GM19035 (cell line): ENCODE results near the gene PDE11A.

Experiments
- ATAC-seq: cut with Tn5 transposase; IDR thresholded peaks from one replicate; pipeline ENCODE4 v1.9.1; 2021; ENCODE audit not compliant: unreplicated experiment

The PDE11A gene

DNA sequence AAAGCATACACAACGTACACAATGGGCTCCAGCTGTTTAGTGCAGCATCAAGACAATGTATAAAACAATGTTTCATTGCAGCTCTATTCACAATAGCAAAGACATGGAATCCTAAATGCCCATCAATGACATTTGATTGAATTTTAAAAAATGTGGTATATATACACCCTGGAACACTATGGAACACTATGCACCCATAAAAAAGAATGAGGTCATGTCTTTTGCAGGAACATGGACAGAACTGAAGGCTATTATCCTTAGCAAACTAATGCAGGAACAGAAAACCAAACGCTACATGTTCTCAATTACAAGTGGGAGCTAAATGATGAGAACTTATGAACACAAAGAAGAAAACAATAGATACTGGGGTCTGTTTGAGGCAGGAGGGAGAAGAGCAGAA, 364.5 kb downstream of the PDE11A start:
- no peak for ATAC-seq

DNA sequence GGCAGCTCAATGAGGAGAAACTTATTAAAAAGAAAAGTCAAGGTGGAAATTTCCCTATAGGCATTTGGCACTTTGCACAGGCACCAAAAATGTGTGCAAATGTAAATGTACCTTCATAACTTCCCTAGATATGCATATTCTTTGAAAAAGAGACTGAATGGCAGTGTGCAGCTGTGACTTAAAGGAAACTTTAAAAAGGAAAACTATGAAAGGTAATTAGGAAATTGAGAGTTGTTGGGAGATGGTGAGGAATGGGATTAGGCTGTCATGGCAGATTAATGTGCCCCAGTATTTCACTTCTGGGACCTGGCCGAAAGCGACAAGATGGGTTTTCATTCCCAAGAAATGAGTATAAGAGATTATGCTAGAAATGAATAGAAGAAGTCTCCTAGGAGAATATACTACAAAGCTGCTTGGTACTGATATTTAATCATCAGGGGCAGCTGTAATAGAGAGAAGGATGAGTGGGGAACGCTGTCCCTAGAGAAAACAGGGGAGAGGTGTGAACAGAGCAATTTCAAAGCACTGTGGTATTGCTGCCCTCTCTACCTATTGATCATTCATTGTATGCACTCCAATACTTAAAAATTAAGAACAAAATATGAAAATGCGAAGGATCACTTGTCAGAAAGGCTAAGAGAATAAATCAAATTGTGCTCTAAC, 366.9 kb downstream of the PDE11A start:
- ATAC-seq, result no peak

GRCh38 chr2:177703159-177703558, 369.4 kb downstream of the PDE11A start:
- no peak for ATAC-seq

DNA sequence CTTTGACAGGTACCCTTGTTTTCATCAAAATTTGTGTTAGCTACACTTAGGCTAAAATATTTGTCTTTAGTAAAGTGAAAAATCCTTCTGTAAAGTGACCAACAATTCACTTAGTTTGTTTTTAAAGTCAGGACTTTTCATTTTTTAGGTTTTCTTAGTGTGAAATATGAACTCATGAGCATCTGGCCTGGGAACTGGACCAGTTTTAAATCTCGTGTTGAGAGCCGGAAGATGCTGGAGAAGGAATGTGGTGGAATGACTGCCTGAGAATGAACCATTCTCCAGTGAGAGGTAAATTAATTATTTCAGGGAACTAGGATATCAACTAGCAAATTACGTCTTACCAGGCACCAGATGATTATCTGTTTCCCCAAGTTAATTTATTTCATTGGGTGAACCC, 374.3 kb downstream of the PDE11A start:
- ATAC-seq, result no peak

DNA sequence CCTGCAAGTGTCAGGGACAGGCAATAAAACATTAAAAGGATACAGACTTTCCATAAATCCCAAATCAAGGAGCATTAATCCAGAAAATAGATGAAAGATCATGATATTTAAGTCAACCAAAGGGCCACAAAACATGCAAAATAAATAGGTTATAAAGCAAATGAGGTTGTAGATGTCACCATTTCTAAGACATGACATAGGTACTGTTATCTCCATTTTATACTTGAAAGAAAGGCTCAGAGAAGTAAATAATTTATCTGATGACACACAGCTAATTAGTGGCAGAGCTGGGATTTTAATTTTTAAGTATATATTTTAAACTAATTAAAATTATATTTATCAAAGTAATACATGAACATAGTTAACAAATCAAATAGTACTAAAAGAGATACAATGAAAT, 378.2 kb downstream of the PDE11A start:
- ATAC-seq, result no peak

DNA sequence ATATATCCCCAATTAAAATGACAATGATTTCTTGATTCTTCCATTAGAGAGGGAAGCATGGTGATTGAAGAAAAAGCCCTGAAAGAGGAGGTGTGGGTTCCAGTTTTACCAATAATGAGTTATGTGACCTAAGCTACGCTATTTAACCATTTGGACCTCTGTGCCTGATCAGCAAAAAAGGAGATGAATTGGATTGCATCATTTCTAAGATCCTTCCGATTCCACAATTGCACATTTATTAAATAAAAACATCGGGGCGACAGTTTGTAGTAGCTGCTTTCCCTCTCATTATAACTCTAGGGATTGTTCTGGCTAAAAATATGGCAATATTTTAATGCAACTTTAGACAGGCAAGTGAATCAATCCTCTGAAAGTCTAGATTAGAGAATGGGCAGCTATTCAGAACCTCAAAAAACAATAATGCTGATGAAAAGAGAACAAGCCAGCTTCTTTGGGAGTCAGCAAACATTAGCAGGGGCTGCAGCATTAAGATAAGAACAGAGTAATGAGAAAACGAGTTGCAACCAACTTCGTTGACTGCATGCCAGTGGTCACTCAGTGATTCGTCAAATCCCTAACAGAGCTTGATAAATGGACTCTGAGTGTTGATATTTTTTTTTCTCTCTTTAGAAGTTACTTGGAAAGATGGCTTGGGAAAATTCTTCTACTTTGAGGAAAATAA, 378.8 kb downstream of the PDE11A start:
- ATAC-seq, result no peak

- no peak for ATAC-seq
Observed at GRCh38 chr2:177692783-177693269, 379.8 kb downstream of the PDE11A start.

DNA sequence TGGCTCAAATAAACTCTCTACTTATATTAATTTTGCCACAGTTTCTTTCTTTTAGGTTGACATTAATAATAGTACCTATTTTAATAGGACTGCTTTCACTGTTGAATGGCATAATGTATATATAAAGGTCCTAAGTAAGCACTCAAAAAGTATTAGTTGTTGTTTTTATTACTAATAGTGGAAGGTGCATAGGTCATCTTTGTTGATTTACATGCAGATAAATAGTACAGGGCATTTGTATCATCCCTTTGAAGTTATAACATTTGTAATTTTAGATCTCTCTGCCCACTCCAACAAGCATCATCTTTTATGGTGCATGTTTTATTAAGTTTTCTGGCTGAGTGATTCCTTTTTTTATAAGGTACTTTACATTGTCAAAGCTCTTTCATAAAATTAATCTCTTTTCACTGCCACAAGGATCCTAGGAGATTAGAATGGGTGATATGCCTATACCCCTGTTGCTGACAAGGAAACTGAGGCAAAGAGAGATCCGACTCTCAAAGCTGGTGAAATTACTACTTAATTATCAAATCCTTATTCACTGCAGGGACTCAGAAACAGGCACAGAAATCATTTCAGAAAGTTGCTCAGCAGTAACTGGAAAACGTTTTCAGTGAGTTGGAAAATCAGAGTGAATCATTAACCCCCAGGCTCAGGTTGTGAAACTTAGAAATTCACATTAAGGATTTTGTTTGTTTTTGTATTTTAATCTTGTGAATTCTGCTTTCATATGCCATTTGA, 380.4 kb downstream of the PDE11A start:
- ATAC-seq, result no peak

DNA sequence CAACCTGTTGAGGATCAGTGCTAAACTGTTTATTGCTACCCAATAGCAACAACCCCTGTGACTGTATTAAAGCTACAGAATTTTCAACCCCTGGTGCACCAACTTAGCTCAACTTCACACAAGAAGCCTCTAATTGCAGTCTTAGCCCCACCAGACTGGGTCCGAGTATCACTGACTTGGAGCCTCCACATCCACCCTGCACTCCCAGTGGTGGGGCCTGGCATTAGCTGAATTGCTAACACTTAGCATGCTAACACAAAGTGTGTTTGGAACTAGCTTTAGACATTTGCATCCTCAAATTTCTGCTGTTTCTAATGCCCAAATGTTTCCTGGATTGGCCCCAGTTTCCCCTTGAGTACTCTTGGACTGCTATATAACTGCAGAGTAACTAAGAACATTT, 381.4 kb downstream of the PDE11A start:
- no peak for ATAC-seq

DNA sequence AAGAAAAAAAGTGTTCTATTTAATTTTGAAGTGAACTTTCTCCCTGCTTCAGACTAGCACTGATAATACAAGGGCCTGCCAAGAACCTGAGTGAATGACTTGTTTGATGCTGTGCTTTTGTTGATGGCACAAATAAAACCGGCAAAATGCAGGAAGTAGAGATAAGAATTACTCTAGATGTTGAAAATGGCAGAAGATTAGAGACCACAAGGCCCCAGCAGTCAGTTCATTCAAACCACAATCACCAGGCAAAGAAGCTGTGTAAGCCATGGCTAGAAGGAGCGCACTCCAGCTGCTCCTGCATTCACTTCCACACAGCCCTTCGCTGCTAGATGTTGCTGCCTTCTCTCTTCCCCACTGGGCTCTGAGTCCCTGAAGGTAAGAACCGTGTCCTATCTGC, 383.0 kb downstream of the PDE11A start:
- no peak for ATAC-seq

DNA sequence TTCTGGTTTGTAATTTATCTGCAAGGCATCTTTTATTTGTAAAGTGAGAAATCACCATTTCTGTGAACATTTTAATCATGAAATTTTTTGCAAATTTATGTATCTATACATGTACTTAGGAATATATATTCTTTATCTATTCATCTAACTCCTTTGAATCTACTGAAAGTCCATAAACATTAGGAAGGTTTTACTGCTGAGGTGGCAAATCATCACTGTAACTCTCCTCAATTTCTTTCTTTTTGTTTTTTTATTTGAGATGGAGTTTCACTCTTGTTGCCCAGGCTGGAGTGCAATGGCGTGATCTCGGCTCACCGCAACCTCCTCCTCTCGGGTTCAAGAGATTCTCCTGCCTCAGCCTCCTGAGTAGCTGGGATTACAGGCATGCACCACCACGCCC, 383.7 kb downstream of the PDE11A start:
- ATAC-seq, result no peak

DNA sequence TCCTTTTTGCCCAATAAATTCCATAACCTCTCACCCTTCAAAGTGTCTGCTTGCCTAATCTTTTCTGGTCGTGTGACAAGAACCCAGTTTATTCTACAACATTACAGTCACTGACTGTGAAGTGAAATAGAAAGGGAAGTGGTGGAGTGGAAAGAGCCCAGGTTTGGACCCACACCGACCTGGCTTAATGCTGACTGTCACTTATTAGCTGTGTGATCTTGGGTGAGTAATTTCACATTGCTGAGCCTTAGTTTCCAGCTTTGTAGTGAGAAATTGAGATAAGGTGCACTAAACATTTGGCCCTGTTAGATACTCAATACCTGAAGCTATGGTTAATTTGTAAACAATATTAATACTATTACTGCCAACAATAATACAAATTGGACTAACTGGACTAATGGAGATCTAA, 388.9 kb downstream of the PDE11A start:
- no peak for ATAC-seq

GRCh38 chr2:177682836-177683660, 389.5 kb downstream of the PDE11A start:
- no peak for ATAC-seq

DNA sequence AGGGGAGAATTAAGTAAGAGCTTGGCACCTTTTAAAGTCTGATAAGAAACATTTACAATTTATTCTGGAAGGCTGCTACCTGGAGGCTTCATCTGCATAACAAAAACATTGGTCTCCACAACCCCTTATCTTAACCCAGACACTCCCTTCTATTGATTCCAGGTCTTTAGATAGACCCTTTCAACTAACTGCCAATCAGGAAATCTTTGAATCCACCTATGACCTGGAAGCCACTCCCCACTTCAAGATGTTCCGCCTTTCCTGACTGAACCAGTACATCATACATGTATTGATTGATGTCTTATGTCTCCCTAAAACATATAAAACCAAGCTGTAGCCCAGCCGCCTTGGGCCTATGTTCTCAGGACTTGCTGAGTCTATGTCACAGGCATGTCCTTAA, 390.6 kb downstream of the PDE11A start:
- ATAC-seq, result no peak

DNA sequence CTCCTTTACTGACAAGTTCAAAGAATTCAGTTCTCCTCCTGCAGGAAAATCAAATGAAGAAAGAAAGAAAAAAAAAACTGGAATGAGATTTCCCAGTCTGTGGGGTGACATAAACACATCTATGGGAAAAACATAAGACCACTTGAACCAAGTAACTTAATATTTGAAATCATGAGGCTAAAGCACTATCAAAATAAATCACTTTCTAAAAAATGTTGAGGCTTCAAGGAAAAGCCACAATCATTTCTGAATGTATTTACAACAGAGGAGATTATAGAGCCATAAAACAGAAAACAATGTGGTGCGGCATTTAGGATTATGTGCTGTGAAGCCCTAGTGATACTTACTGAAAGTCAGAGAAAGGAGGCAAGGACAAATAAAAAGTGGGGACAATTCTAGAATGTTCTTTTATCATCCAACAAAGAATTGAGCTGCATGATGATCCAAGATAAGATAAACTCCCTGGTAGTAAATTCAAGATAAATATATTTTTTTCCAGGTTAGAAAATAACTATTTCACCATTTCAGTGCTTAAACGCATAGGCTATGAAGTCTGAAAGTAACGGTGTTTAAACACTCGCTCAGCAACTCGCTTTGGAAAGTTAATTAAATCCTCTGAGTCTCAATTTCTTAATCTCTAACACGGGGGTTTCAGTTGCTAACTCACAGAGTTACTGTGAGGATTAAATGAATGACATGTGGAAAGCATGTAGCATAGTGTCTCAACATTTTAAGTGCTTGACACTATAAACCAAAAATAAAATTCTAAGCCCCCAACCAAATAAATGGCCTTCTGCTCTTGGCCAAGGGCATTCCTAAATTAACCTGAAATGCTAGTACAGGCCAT, 391.5 kb downstream of the PDE11A start:
- ATAC-seq, result no peak

- ATAC-seq, result no peak
Observed at GRCh38 chr2:177679611-177680605, 392.7 kb downstream of the PDE11A start.

DNA sequence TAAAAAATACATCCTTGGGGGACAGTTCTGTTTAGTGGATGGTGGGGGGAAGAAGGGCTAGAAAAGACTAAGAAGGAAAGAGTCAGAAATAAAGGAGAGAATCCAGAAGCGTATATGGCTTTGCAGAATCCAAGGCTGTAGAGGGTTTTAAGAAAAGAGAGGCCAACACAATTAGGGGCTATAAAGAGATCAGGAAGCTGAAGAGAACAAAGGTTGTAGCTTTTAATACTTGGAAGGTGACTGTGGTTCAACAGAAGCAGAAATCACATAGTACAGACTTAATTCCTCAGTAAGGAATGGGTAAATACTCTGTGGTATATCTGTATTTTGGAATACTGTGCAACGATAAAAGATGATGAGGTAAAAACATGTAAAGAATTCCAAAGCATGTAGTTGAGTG, 393.6 kb downstream of the PDE11A start:
- no peak for ATAC-seq

DNA sequence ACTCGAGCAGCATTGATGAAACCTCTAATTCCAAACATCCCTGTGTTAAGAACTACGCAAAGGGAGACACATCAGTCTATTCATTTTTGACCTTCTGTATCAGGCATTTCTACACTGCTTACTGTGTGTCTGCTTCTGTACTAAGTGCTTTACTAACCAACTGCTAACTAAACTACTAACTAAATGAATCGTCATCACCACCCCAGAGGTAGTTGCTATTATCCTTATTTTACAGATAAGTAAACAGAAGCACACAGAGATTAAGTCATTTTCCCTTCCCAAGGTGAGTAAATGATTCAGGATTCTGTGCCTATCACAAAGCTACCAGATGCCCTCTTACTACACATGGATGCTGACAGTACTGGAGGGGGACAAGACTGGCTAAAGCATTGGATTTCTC, 395.9 kb downstream of the PDE11A start:
- no peak for ATAC-seq

- ATAC-seq, result no peak
Observed at GRCh38 chr2:177675825-177676224, 396.8 kb downstream of the PDE11A start.
